HG02588 (cell line): Measurements from ENCODE around the gene SLC38A6.

Experiments used
- ATAC-seq: cut with Tn5 transposase; IDR thresholded peaks from one replicate; pipeline ENCODE4 v1.9.1; 2021; ENCODE audit warnings: mild to moderate bottlenecking, moderate library complexity; ENCODE audit not compliant: unreplicated experiment

SLC38A6 gene

GRCh38 chr14:61101803-61102548 is 120.9 kb downstream of the SLC38A6 start:
- ATAC-seq = no peak
